CD4-positive, alpha-beta memory T cell (primary cell): Measurements from ENCODE around the gene LRRC8E. TPM values are rescaled to one million over a fixed set of nuclear protein-coding genes. Genes with fewer than 3 reads are reported as not detected.

Experiments used
- CTCF ChIA-PET: fragments of 350-600 bp; sonication (Branson Sonifier 250); formaldehyde crosslinking; loops from one replicate; lab custom pipeline; 2021; ENCODE audit warnings: inconsistent platforms; ENCODE audit not compliant: partially characterized antibody; lab: Charles Lee
- POLR2A ChIA-PET: fragments of 350-600 bp; sonication (Branson Sonifier 250); formaldehyde crosslinking; loops from one replicate; lab custom pipeline; 2021; ENCODE audit not compliant: partially characterized antibody; lab: Charles Lee
- DNase-seq, 5 donors: peaks; one replicate each; pipeline versions ENCODE4 v3.0.0 to v3.0.0-alpha.2; 2020 to 2022; ENCODE audit warnings: mixed read lengths in 1 of 5
- H3K27ac ChIP-seq: one replicate; pipeline ENCODE4 v1.7.0; 2013; ENCODE audit warnings: low read depth, low read length
- H3K27me3 ChIP-seq: 2 replicates; pipeline ENCODE4 v1.7.0; 2013; ENCODE audit warnings: mild to moderate bottlenecking, low read length, moderate library complexity; ENCODE audit not compliant: insufficient read depth
- H3K36me3 ChIP-seq: 2 replicates; pipeline ENCODE4 v1.7.0; 2013; ENCODE audit warnings: mild to moderate bottlenecking, low read length, moderate library complexity; ENCODE audit not compliant: insufficient read depth
- H3K4me1 ChIP-seq: 2 replicates; pipeline ENCODE4 v1.7.0; 2013; ENCODE audit warnings: mild to moderate bottlenecking, low read length, moderate library complexity; ENCODE audit not compliant: insufficient read depth
- H3K4me3 ChIP-seq, 2 donors: one replicate each; pipeline ENCODE4 v1.7.0; 2013; ENCODE audit warnings: low read length in 2 of 2, mild to moderate bottlenecking in 1 of 2
- H3K9me3 ChIP-seq, 2 donors: one replicate each; pipeline ENCODE4 v1.7.0; 2013; ENCODE audit warnings: low read length in 2 of 2, control low read depth in 1 of 2; ENCODE audit not compliant: control insufficient read depth in 1 of 2
- H3K27ac Mint-ChIP-seq, 7 donors: one replicate each; pipeline ENCODE4 v1.8.0; 2020 to 2021; ENCODE audit warnings: mixed read lengths in 7 of 7, mild to moderate bottlenecking in 6 of 7, inconsistent platforms in 3 of 7, moderate library complexity in 3 of 7
- H3K27me3 Mint-ChIP-seq, 2 donors: one replicate each; pipeline ENCODE4 v1.8.0; 2020 to 2021; ENCODE audit warnings: mixed read lengths in 2 of 2
- H3K36me3 Mint-ChIP-seq, 2 donors: one replicate each; pipeline ENCODE4 v1.8.0; 2020 to 2021; ENCODE audit warnings: mixed read lengths in 2 of 2, inconsistent platforms in 1 of 2, mild to moderate bottlenecking in 1 of 2
- H3K4me1 Mint-ChIP-seq, 4 donors: one replicate each; pipeline ENCODE4 v1.8.0; 2020 to 2021; ENCODE audit warnings: mixed read lengths in 4 of 4, mild to moderate bottlenecking in 1 of 4
- H3K4me3 Mint-ChIP-seq, 8 donors: one replicate each; pipeline ENCODE4 v1.8.0; 2020 to 2021; ENCODE audit warnings: mixed read lengths in 8 of 8, mild to moderate bottlenecking in 7 of 8, moderate library complexity in 6 of 8, inconsistent platforms in 3 of 8
- H3K9me3 Mint-ChIP-seq, 8 donors: one replicate each; pipeline ENCODE4 v1.8.0; 2020 to 2021; ENCODE audit warnings: mixed read lengths in 8 of 8, mild to moderate bottlenecking in 5 of 8, inconsistent platforms in 3 of 8, moderate library complexity in 1 of 8
- intact Hi-C: fragments of 100-400 bp; cut with micrococcal nuclease; formaldehyde crosslinking; loops from one replicate; pipeline ENCODE4 v1.15.1; 2023
- polyA plus RNA-seq, 2 donors: library from polyadenylated mRNA; unstranded; fragments of 300-500 nt; fragmentation: Illumina TruSeq; gene quantifications; one replicate each; pipeline ENCODE4 v1.2.3, GENCODE V29; 2021
- total RNA-seq, 2 experiments: library from RNA; stranded (reverse); gene quantifications; one replicate each; pipeline ENCODE4 v1.2.3, GENCODE V29; 2021

LRRC8E gene
- total and polyA plus RNA-seq, 4 experiments from 2014 or later = not detected

DNA sequence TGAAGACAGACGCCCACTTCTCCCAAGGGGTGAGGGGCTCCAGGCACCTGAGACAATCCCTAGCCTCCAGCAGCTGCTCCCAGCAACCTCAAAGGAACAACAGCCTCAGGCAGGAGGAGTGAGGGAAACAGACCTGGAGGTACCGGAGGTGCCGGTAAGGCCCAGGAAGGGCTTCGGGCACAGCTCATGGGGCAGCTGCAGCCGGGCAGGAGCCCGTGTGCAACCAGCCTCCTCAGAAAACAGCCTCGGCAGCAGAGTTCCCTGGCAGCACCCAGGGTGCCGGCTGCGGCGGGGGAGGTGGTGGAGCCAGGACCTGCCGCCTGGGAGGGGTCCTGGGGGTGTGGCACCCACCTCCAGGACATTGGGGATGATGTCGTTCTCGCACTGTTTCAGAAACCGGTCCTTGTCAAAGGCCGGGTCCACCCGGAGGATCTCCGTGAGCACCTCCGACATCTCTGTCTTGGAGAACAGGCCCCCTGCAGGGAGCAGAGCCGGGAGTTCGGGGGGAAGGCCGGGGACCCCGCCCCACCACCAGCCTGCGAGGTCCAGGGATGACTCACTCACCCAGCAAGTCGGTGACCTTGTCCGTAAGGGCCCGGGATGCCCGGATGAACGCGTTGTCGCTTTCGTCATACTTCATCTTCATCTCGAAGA, 44.1 kb downstream of the LRRC8E start:
- Mint-ChIP-seq H3K4me1 (peaks cover 0 to 14% (median 8%) of the 10 kb centered on the region in 4 donors), H3K4me3 (no peak overlapping the region), H3K27ac (no peak overlapping the region), H3K27me3 (no peaks in the 10 kb centered on the region), H3K36me3 (peaks cover 0 to 33% of the 10 kb centered on the region in 2 donors), H3K9me3 (no peaks in the 10 kb centered on the region)
- Histone ChIP-seq H3K36me3 (peaks cover 45% of the 10 kb centered on the region), H3K4me3 (no peak overlapping the region), H3K27me3 (no peaks in the 10 kb centered on the region), H3K9me3 (no peaks in the 10 kb centered on the region), H3K4me1 (no peaks in the 10 kb centered on the region), H3K27ac (no peak overlapping the region)
- intact Hi-C loops = no loop called here
- DNase-seq = no peak
- ChIA-PET CTCF (no interaction called here), POLR2A (no interaction called here)

DNA sequence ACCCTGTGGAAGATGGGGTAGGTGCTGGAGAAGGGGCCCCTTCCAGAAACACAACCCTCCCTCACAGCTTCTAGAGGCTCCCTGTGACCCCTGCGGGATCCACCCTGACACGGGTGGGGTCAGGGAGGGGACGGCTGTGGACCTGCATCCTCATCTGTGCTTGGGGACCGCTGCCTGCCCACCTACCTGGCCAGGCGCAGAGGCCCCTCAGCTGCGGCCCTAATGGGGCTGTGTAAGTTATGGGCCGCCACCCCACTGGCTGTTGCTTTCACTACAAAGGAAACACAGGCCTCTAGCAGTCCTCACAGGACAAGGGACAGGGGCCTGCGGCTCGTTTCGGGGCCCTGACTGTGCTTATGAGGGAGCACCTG, 44.6 kb downstream of the LRRC8E start:
- Histone ChIP-seq H3K4me3 (no peak overlapping the region), H3K27ac (no peak overlapping the region), H3K27me3 (no peaks in the 10 kb centered on the region), H3K4me1 (no peaks in the 10 kb centered on the region), H3K36me3 (peaks cover 45% of the 10 kb centered on the region), H3K9me3 (no peaks in the 10 kb centered on the region)
- DNase-seq = no peak
- H3K4me3 Mint-ChIP-seq = no peak overlapping the region
- POLR2A ChIA-PET = no interaction called here
- H3K27ac Mint-ChIP-seq = no peak overlapping the region
- CTCF ChIA-PET = no interaction called here
- peaks cover 0 to 14% (median 8%) of the 10 kb centered on the region in 4 donors for H3K4me1 Mint-ChIP-seq
- intact Hi-C loops = no loop called here
- no peaks in the 10 kb centered on the region for H3K9me3 Mint-ChIP-seq
- H3K36me3 Mint-ChIP-seq = peaks cover 3 to 36% of the 10 kb centered on the region in 2 donors
- H3K27me3 Mint-ChIP-seq = no peaks in the 10 kb centered on the region

DNA sequence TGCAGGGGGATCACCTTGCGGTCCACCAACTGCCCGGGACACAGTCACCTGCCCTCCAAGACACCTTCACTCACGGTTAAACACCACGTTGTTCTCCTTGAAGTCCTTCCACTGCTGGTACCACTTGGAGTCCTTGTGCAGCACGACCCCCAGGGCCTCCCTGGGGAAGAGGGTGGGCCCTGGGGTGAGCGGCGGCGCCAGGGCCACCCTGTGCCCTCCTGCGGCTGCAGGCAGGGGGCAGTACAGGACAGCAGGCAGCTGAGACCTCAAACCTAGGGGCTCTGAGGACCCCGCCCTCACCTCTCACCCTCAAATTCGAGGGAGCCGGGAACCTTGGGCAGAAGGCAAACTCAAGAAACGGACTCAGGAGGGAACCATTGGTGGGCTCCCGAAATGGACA, 45.1 kb downstream of the LRRC8E start:
- intact Hi-C loops = no loop called here
- Histone ChIP-seq H3K36me3 (peaks cover 45% of the 10 kb centered on the region), H3K4me3 (no peak overlapping the region), H3K27me3 (no peaks in the 10 kb centered on the region), H3K9me3 (no peaks in the 10 kb centered on the region), H3K4me1 (no peaks in the 10 kb centered on the region), H3K27ac (no peak overlapping the region)
- Mint-ChIP-seq H3K27me3 (no peaks in the 10 kb centered on the region), H3K27ac (no peak overlapping the region), H3K36me3 (peaks cover 4 to 36% of the 10 kb centered on the region in 2 donors), H3K9me3 (no peaks in the 10 kb centered on the region), H3K4me1 (peaks cover 0 to 9% (median 5%) of the 10 kb centered on the region in 4 donors), H3K4me3 (no peak overlapping the region)
- ChIA-PET CTCF (no interaction called here), POLR2A (no interaction called here)
- no peak for DNase-seq

DNA sequence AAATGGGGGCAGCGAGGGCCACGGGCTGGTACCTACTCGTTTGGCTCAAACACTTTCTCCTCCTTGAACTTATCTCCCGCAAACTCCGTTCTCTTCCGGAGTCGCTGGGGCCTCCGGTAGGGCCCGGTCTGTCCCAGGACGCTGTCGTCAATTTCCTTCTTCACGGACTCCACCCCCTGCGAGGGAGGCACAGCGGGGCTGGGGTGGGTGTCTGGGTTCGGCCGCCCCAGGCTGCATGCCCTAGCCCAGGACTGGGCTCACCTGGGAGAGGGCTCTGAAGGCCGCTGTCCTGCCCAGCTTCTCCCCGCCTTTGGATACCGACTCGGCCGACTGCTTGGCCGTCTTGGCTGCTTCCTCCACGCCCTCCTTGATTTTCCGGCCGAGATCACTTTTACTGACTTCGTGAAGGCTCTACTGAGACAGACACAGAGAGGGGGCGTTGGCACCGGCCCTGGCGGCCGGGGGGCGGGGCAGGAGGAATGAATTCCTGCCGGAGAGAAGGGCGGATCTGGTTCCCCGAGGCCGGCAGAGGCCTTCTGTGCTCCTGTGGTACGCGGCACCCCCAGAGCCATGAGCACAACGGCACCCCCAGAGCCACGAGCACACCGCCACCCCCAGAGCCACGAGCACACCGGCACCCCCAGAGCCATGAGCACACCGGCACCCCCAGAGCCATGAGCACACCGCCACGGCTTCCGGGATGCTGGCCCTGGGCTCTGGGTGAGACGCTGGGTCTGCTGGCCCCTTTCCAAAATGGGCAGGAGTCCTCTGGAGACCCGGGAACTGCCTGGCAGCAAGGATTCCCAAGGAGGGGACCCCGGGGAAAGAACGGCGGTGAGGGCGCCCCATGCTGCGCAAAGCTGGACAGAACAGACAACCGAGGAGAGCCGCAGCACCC, 45.8 kb downstream of the LRRC8E start:
- no peaks in the 10 kb centered on the region for H3K27me3 ChIP-seq
- no peaks in the 10 kb centered on the region for H3K4me1 ChIP-seq
- CTCF ChIA-PET = no interaction called here
- no peak overlapping the region for H3K4me3 Mint-ChIP-seq
- H3K4me3 ChIP-seq = no peak overlapping the region
- DNase-seq = no peak
- no peaks in the 10 kb centered on the region for H3K9me3 Mint-ChIP-seq
- intact Hi-C loops = no loop called here
- peaks cover 4 to 38% of the 10 kb centered on the region in 2 donors for H3K36me3 Mint-ChIP-seq
- H3K27me3 Mint-ChIP-seq = no peaks in the 10 kb centered on the region
- POLR2A ChIA-PET = interaction anchor here (2.4 kb wide), 1 partner anchor 10 kb away, joined by 7 read pairs; the partner anchor contains the start of gene TIMM44
- H3K27ac Mint-ChIP-seq = no peak overlapping the region
- H3K4me1 Mint-ChIP-seq = peaks cover 3 to 10% (median 6%) of the 10 kb centered on the region in 4 donors
- H3K27ac ChIP-seq = no peak overlapping the region
- no peaks in the 10 kb centered on the region for H3K9me3 ChIP-seq
- H3K36me3 ChIP-seq = peaks cover 45% of the 10 kb centered on the region

DNA sequence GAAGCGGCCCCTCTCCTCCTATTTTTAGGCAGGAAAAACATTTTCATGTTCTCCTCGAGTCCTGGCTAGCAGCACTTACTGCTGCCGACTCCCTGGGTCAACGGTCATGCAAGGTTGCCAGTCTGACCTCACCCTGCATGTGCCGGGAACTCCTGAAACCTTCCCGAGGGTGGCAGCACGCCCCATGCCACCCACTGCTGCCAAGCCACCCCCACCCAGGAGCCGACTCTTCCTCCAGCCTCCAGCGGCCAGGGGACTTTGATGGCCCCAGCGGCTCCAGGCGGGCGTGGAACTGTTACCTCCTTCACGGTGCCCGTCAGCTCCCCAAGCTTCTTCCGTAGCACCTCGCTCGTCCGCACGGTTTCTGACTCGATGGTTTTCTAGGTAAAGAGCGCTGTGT, 46.5 kb downstream of the LRRC8E start:
- H3K4me1 ChIP-seq = no peaks in the 10 kb centered on the region
- no peak for DNase-seq
- Mint-ChIP-seq H3K4me3 (no peak overlapping the region), H3K27me3 (no peaks in the 10 kb centered on the region), H3K36me3 (peaks cover 4 to 33% of the 10 kb centered on the region in 2 donors), H3K27ac (no peak overlapping the region), H3K9me3 (no peaks in the 10 kb centered on the region), H3K4me1 (peaks cover 4% of the 10 kb centered on the region in 4 donors)
- peaks cover 45% of the 10 kb centered on the region for H3K36me3 ChIP-seq
- CTCF ChIA-PET = interaction anchor here (1.5 kb wide), 1 partner anchor 11 kb away, joined by 3 read pairs; no protein-coding TSS in a partner anchor
- H3K9me3 ChIP-seq = no peaks in the 10 kb centered on the region
- POLR2A ChIA-PET = interaction anchor here (2.4 kb wide), 1 partner anchor 9 kb away, joined by 7 read pairs; the partner anchor contains the start of gene TIMM44
- no peaks in the 10 kb centered on the region for H3K27me3 ChIP-seq
- no peak overlapping the region for H3K4me3 ChIP-seq
- intact Hi-C loops = no loop called here
- no peak overlapping the region for H3K27ac ChIP-seq

DNA sequence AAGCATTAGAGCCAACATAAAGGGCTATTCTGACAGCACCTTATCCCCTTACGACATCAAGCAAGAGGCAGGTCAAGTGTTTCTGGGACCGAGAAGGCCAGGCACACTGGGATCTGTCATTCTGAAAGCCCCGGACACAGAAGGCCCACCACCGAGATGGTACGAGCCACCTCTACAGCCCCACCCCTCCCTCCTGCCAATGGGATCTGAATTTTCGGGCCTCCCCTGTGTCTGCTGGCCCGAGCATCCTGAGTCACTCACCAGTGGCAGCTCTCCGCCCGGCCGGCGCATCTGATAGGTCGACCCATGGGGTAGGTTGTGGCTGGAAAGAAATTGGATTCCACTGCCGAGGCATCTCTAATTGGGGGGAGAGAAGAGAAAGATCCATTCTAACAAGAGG, 52.5 kb downstream of the LRRC8E start:
- no peaks in the 10 kb centered on the region for H3K27me3 Mint-ChIP-seq
- peak overlapping the region in 6 of 8 donors; percentile 13 to 45 (median 18) for H3K4me3 Mint-ChIP-seq
- H3K4me1 Mint-ChIP-seq = peaks cover 11 to 45% (median 28%) of the 10 kb centered on the region in 4 donors
- no peaks in the 10 kb centered on the region for H3K9me3 Mint-ChIP-seq
- POLR2A ChIA-PET = interaction anchor here (0.8 kb wide), 1 partner anchor 37 kb away, joined by 3 read pairs; the partner anchor contains the start of gene MAP2K7
- no peak for DNase-seq
- Histone ChIP-seq H3K27me3 (no peaks in the 10 kb centered on the region), H3K9me3 (no peaks in the 10 kb centered on the region), H3K4me3 (no peak overlapping the region), H3K36me3 (peaks cover 15% of the 10 kb centered on the region), H3K4me1 (peaks cover 16% of the 10 kb centered on the region), H3K27ac (no peak overlapping the region)
- intact Hi-C loops = loop anchor here (10.0 kb wide), 1 partner anchor 214 kb away; no protein-coding TSS in a partner anchor
- H3K27ac Mint-ChIP-seq = peak overlapping the region in 2 of 7 donors; percentile 43 to 57
- H3K36me3 Mint-ChIP-seq = peaks cover 11 to 18% of the 10 kb centered on the region in 2 donors
- CTCF ChIA-PET = interaction anchor here (6.5 kb wide), 1 partner anchor 21 kb away, joined by 66 read pairs; the partner anchor contains the start of gene SNAPC2
